Omental fat pad (tissue), 4 donors: Measurements from ENCODE around the gene SBDS. TPM values are rescaled to one million over a fixed set of nuclear protein-coding genes. Genes with fewer than 3 reads are reported as not detected.
A peak's percentile ranks its signal among the peaks of the same experiment; 100 is the strongest.

Experiments used
- ATAC-seq: fragments of 150-250 bp; one replicate; pipeline ENCODE4 v1.9.1; 2016; ENCODE audit warnings: mild to moderate bottlenecking, moderate library complexity; ENCODE audit not compliant: low FRiP score
- DNase-seq: peaks from one replicate; pipeline ENCODE4 v3.0.0-alpha.2; 2019; ENCODE audit warnings: low spot score
- CTCF ChIP-seq, 3 donors: fragments of 450-650 bp; IDR thresholded peaks; one replicate each; pipeline ENCODE4 v1.5.1; 2016 to 2017; ENCODE audit warnings: antibody characterized with exemption in 3 of 3, mild to moderate bottlenecking in 3 of 3, moderate library complexity in 2 of 3
- total RNA-seq, 4 donors: library from RNA; depleted of rRNA; stranded (reverse); fragments of >200 nt; gene quantifications; one replicate each; pipeline ENCODE4 v1.1.0, GENCODE V29; 2016

Gene SBDS
- total RNA-seq, 4 donors from 2014 or later: 90.3 to 159 (median 146) TPM

GRCh38 chr7:66958538-66959350 is 36.6 kb downstream of the SBDS start:
- TF ChIP-seq CTCF (IDR thresholded peaks at IDR 0.05): no peak
- DNase-seq: no peak
- no peak for ATAC-seq

- no peak for TF ChIP-seq CTCF (IDR thresholded peaks at IDR 0.05)
- ATAC-seq (no peak), DNase-seq (no peak)
Observed at GRCh38 chr7:66957595-66958290, 37.6 kb downstream of the SBDS start.

- ATAC-seq (no peak), DNase-seq (no peak)
- no peak for TF ChIP-seq CTCF (IDR thresholded peaks at IDR 0.05)
Observed at GRCh38 chr7:66953044-66953427, 42.4 kb downstream of the SBDS start.

- TF ChIP-seq CTCF (IDR thresholded peaks at IDR 0.05): no peak
- ATAC-seq (peak; percentile 68), DNase-seq (no peak)
Observed at GRCh38 chr7:66952343-66953043, 42.9 kb downstream of the SBDS start.

- DNase-seq (no peak), ATAC-seq (no peak)
- no peak for TF ChIP-seq CTCF (IDR thresholded peaks at IDR 0.05)
Observed at GRCh38 chr7:66950763-66951162, 44.6 kb downstream of the SBDS start.

GRCh38 chr7:66950311-66950710 is 45.1 kb downstream of the SBDS start:
- TF ChIP-seq CTCF (IDR thresholded peaks at IDR 0.05): no peak
- no peak for ATAC-seq
- no peak for DNase-seq
